NCI-H510A (cell line): ENCODE data around the gene LZTS2.

Experiments used
- DNase-seq: peaks from one replicate; lab custom pipeline; 2025; lab: John Stamatoyannopoulos, UW

LZTS2 gene

DNA sequence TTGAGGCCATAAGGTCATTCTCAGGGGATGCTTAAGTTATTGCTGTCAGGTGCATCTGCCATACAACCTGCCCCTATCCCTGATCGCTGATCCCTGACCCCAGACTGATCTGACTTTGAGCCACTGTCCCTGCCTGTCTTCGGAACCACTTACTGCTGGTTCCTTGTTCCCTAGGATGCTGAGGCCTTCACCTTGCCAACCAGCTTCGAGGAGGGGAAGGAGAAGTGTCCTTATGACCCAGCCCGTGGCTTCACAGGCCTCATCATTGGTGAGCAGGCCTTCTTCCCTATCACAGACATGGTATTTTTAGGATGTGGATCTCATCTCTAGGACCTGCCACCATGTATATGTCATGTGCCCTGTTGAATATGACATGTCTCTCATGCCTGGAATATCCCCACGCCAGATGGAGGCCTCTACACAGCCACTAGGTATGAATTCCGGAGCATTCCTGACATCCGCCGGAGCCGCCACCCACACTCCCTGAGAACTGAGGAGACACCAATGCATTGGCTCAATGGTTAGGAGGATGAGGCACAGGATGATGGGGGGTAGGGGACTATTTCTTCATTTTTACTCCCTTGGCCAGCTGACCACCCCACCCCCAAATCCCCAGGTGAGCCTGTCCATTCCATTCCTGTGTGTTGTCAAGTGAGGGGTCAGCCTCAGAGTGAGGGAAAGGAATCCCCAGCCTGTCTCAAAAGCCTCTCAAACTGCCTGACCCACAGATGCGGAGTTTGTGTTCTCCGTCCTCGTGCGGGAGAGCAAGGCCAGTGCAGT lies 21.3 kb upstream of the LZTS2 start:
- DNase-seq = no peak

GRCh38 chr10:100978901-100979195 lies 20.8 kb upstream of the LZTS2 start:
- no peak for DNase-seq

DNA sequence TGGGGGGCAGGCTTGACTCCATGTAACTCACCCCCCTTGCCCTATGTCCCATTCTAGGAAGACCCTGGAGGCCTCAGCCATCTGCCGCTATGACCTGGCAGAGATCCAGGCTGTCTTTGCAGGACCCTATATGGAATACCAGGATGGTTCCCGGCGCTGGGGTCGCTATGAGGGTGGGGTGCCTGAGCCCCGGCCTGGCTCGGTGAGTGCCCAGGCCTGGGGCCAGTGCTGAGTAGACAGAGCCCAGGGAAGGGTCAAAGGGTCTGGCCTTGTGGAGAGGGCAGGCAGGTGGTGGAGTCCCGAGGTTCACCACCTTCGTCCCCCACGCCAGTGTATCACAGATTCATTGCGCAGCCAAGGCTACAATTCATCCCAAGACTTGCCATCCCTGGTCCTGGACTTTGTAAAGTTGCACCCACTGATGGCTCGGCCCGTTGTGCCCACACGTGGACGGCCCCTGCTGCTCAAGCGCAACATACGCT lies 19.8 kb upstream of the LZTS2 start:
- no peak for DNase-seq

DNA sequence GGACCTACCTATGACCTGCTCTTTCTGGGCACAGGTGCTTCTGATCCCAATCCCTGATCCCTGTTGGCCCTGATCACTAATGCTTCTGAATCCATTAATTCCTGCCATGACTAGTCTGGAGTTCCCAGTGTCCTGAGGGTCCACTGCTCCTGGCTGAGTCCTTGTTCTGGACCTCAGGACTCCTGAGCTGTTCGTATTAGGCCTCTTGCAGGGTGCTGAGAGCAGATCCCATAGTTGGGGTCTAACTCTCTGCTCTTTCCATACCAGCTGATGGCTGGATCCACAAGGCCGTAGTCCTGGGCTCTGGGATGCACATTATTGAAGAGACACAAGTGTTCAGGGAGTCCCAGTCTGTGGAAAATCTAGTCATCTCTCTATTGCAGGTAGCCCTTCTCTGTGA lies 19.3 kb upstream of the LZTS2 start:
- DNase-seq = no peak

DNA sequence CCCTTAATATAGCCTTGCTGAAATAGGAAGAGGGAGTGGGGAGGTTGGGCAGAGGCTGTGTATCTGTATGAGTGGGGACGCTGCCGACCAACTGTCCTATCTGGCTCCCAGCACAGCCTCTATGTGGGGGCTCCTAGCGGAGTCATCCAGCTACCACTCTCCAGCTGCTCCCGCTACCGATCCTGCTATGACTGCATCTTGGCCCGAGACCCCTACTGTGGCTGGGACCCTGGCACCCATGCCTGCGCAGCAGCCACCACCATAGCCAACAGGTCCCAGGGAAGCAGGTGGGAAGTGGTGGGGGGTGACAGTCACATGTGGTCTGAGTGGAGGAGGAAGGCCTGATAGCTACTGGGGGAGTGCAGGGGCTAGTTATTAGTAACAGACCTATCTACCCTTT lies 18.9 kb upstream of the LZTS2 start:
- no peak for DNase-seq

DNA sequence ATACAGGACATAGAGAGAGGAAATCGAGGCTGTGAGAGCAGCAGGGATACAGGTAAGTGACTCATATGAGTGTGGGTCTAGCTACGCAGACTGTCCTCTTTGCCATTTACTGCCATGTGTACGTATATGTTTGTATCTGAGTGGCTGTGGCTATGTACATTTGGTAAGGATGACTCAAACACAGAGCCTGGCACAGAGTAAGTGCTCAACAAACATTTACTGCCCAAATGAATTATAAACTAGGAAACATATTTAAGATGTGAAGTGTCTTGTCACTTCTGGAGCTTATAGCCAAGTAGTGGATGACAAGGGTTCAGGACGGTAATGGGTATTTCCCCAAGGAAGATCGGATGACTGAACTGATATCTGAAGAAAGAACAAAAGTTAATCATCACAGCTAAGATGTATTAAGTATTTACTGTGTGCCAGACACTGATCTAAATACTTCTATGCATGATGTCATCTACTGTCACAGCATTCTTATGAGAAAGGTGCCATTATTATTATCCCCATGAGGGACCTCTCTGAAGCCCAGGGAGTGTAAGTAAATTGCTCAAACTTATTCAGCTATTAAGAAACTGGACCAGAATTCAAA lies 18.3 kb upstream of the LZTS2 start:
- no peak for DNase-seq

- DNase-seq = no peak
Observed at GRCh38 chr10:100982916-100983830, 16.4 kb upstream of the LZTS2 start.

- no peak for DNase-seq
Observed at GRCh38 chr10:100983868-100984671, 15.5 kb upstream of the LZTS2 start.

GRCh38 chr10:100984672-100985177 lies 14.9 kb upstream of the LZTS2 start:
- no peak for DNase-seq

GRCh38 chr10:100985336-100985735 lies 14.3 kb upstream of the LZTS2 start:
- DNase-seq = no peak

GRCh38 chr10:100986623-100986951 lies 13.0 kb upstream of the LZTS2 start:
- DNase-seq = no peak

- DNase-seq = peak; percentile 62
Observed at GRCh38 chr10:100986952-100987684, 12.5 kb upstream of the LZTS2 start, which contains the start of the genes MRPL43 and TWNK. TSS of gene MRPL43 (minus strand) at chr10:100987497. CDS start at chr10:100987443, 54 bp downstream. TSS of gene TWNK (plus strand) at chr10:100987543. CDS start at chr10:100988211, 668 bp downstream.

DNA sequence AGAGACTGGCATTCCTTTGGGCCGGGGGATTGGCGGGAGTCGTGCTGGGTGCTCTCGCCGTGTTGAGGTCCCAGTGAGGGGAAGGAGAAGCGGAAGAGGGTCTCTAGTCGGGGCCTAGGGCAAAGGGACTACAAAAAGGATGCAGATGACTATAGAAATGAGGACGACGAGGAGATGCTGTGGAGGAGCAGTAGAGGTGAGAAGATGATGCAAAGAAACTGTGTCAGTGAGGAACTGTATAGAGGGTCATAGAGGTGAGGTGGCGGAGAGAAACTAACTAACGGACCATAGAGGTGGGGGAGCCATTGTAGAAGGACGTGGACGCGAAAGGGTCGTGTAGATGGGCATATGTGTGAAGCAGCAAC lies 11.9 kb upstream of the LZTS2 start:
- DNase-seq = no peak

DNA sequence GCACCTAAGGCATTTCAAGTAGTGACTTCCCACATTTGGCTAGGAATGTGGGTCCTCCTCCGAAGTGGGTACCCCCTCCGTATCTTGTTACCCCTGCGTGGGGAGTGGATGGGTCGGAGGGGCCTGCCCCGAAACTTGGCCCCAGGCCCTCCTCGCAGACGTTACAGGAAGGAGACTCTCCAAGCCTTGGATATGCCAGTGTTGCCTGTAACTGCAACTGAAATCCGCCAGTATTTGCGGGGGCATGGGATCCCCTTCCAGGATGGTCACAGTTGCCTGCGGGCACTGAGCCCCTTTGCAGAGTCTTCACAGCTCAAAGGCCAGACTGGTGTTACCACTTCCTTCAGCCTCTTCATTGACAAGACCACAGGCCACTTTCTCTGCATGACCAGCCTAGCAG lies 11.4 kb upstream of the LZTS2 start:
- DNase-seq = no peak

DNA sequence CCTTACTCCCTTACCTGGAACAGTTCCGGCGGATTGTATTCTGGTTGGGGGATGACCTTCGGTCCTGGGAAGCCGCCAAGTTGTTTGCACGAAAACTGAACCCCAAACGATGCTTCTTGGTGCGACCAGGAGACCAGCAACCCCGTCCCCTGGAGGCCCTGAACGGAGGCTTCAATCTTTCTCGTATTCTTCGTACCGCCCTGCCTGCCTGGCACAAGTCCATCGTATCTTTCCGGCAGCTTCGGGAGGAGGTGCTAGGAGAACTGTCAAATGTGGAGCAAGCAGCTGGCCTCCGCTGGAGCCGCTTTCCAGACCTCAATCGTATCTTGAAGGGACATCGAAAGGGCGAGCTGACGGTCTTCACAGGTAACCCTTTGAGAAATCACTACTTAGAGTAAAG lies 10.5 kb upstream of the LZTS2 start:
- no peak for DNase-seq

GRCh38 chr10:100993986-100994708 lies 5.5 kb upstream of the LZTS2 start:
- no peak for DNase-seq

DNA sequence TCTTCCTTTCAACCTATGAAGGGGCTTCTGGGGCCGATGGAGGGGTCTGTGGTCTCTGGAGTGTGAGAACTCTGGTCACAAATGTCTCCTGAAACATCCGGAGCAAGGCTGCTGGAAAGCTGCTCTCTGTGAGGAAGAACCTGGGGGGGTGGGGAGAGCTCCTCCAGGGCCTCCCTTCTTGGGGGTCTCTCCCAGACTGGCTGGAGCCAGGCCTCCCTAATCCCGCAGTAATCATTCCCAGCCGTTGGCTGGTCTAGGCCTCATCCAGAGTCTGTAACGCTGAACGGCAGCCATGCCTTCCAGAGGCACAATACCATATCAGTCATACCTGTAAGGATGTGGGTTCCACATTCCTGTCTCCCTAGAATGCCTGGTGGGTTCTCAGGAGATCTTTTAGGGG lies 4.4 kb upstream of the LZTS2 start:
- DNase-seq = no peak

- peak; percentile 29 for DNase-seq
Observed at GRCh38 chr10:100996678-100997359, 2.8 kb upstream of the LZTS2 start.

- DNase-seq = peak; percentile 68
Observed at GRCh38 chr10:100997360-100998182, 2.0 kb upstream of the LZTS2 start.
